Measurements from ENCODE around the gene RFPL1. TPM values are rescaled to one million over a fixed set of nuclear protein-coding genes. Genes with fewer than 3 reads are reported as not detected.

RFPL1 gene
- total and polyA plus RNA-seq, 2 of the 13 experiments (the other 11 are each of a cell fraction or from before 2014, with no cell fraction given), result not detected

DNA sequence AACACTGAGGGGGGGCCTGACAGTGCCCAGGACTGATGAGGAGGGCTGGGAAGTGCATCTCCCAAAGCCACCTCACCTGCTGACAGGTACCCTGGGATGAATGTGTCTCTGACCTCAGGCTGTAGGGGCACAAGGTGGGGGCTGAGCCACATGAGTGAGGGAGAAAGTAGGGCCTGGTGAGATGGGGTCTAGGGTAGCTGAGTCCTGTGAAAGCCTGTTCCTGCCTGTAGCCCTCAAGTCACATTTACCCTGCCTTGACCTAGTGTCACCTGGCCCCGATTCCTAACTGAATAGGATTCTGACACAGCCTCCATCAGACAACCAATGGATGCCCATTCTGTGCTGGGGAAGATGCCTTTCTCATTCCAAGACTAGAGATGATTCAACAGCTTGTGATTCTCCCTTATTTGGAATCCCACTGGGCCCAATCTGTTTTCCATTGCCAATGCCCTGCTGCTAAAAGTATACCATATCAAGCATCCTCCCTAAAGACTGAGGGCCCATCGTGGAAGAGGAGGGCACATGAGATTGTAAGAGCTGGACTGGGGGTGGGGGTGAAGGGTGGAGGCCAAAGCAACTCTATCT is 11.1 kb upstream of the RFPL1 start (continued):
- TF ChIP-seq ARID4A (CRISPR knock-in tag; IDR thresholded peaks at IDR 0.05; ENCODE audit: borderline replicate concordance), result no peak
- no peak for TF ChIP-seq RBAK (CRISPR knock-in tag; IDR thresholded peaks at IDR 0.05)
- no peak for TF ChIP-seq ZNF292 (CRISPR knock-in tag; IDR thresholded peaks at IDR 0.05; ENCODE audit: borderline replicate concordance, low read depth)
- no peak for TF ChIP-seq ZNF124 (CRISPR knock-in tag; IDR thresholded peaks at IDR 0.05)

- intact Hi-C loops (cut with micrococcal nuclease; ENCODE audit: unreplicated experiment), result no loop called here
- DNase-seq (ENCODE audit: low spot score), result no peak
- Histone ChIP-seq H3K4me2 (ENCODE audit: low read depth, low read length) (no peak overlapping the region), H3K27ac (ENCODE audit: extremely low read length, insufficient read depth, low read length) (no peak overlapping the region), H3K36me3 (replicated peaks in 1 of 2; ENCODE audit: control insufficient read depth in 1 of 2, insufficient read depth in 2 of 2, low read length in 2 of 2) (no peaks in the 10 kb centered on the region), H3K79me2 (ENCODE audit: insufficient read depth, low read length) (no peaks in the 10 kb centered on the region), H3K4me3 (replicated peaks in 1 of 3; ENCODE audit: insufficient read depth in 1 of 3, low read depth in 2 of 3, low read length in 3 of 3) (no peak overlapping the region), H3K4me1 (ENCODE audit: insufficient read depth, low read length) (no peaks in the 10 kb centered on the region), H3K9me3 (ENCODE audit: low read length) (no peaks in the 10 kb centered on the region), H3K9ac (ENCODE audit: insufficient read depth, low read depth, low read length) (no peak overlapping the region), H4K20me1 (ENCODE audit: insufficient read depth, low read length) (no peaks in the 10 kb centered on the region), H2AFZ (ENCODE audit: low read length) (no peak overlapping the region), H3K27me3 (ENCODE audit: control insufficient read depth in 1 of 2, insufficient read depth in 2 of 2, low read length in 2 of 2) (peaks cover 0 to 26% of the 10 kb centered on the region in 2 experiments; a peak in 4 of 5 replicates)
- CTCF ChIA-PET (ENCODE audit: low intra/inter-chr PET ratio, low total read pairs), result no interaction called here
- 49% methylated on average over 5 of the region's 5 CpGs for WGBS (ENCODE audit: low lambda C conversion rate)
- BruUV-seq (replicated peaks), result no TSS peak
- TF ChIP-seq THYN1 (CRISPR knock-in tag; IDR thresholded peaks at IDR 0.05; ENCODE audit: borderline replicate concordance, low read depth), result no peak
- no peak for TF ChIP-seq BCL6 (CRISPR knock-in tag; IDR thresholded peaks at IDR 0.05)
- no peak for TF ChIP-seq ZNF891 (CRISPR knock-in tag; IDR thresholded peaks at IDR 0.05)
- no peak for TF ChIP-seq SNAI1 (CRISPR knock-in tag; IDR thresholded peaks at IDR 0.05; ENCODE audit: borderline replicate concordance)
- no peak for TF ChIP-seq FOXC1 (CRISPR knock-in tag; IDR thresholded peaks at IDR 0.05; ENCODE audit: borderline replicate concordance)
- TF ChIP-seq SMARCC2 (IDR thresholded peaks at IDR 0.05), result no peak
- TF ChIP-seq ZNF430 (CRISPR knock-in tag; IDR thresholded peaks at IDR 0.05), result no peak
- TF ChIP-seq GABPB1 (CRISPR knock-in tag; IDR thresholded peaks at IDR 0.05), result no peak
- no peak for TF ChIP-seq FOXP1 (IDR thresholded peaks at IDR 0.05)
- TF ChIP-seq FOXP1 (CRISPR knock-in tag; IDR thresholded peaks at IDR 0.05), result no peak
- no peak for TF ChIP-seq ATF7-NPFF (CRISPR knock-in tag; IDR thresholded peaks at IDR 0.05; ENCODE audit: low read depth)
- ATAC-seq, result no peak
- in situ Hi-C loops (cut with HindIII; ENCODE audit: extremely low pct_ligation_motif_present, low pct_unique_long_range_greater_than_20kb), result no loop called here
- no peak for FAIRE-seq
- POLR2A ChIA-PET, result no interaction called here
These were observed 6.4 kb upstream of the RFPL1 start for GRCh38 chr22:29431986-29432385.
